SW480 (cell line): ENCODE measurements around the gene ARHGEF26.

Experiments
- DNase-seq: peaks from one replicate; pipeline ENCODE4 v3.0.0-alpha.2; 2016; ENCODE audit warnings: low spot score

Gene ARHGEF26

GRCh38 chr3:154156530-154156929 lies 35.3 kb downstream of the ARHGEF26 start:
- no peak for DNase-seq

- DNase-seq: no peak
Measured at GRCh38 chr3:154161806-154162205, 40.6 kb downstream of the ARHGEF26 start.

DNA sequence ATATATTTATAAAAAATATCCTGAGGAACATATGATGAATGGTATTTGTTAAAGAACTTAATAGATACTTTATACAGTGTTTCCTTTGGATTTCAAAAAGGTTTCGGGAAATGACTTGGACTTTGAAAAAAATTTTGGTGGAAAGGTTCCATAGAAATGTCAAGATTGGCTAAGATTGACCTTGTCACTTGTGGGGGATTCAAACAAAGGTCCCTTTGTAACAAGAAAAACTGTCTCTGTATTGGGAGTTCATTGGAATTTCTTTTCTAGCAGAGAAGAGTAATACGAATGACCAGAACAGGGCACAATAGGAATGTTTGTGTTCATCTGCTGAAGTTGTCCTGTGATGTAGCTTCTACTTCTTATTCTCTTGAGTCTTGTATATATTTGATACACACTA lies 43.2 kb downstream of the ARHGEF26 start:
- DNase-seq: no peak

DNA sequence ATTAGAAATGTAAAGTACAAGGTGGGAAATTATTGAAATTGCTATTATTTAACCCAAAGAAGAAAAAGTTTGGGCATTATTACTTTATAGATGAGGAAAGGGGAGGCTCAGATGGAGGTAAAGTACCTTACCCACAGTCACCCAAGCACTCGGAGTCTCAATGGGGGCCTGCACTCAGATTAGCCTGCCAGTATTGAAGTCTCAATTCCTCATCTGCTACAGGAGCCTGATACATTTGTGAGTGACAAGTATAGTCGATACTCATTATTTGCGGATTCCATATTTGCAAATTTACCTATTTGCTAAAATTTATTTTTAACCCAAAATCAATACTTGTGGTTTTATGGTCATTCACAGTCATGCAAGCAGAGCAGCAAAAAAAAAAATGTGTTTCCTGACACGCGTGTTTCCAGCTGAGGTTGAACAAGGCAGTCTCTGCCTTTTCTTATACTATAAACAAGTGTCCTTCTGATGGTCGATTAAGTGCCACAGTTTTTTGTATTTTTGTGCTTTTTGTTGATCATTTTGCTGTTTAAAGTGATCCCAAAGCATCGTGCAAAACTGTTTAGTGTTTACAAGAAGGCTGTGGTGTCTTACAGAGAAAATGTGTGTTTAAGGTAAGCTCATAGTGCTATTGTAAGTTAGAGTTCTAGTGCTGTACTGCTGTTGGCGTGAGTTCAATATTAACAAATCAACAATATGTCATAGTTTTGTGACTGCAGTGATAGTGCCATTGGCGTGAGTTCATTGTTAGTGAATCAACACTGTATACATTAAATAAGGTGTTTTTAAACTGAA lies 48.0 kb downstream of the ARHGEF26 start:
- DNase-seq: no peak

DNA sequence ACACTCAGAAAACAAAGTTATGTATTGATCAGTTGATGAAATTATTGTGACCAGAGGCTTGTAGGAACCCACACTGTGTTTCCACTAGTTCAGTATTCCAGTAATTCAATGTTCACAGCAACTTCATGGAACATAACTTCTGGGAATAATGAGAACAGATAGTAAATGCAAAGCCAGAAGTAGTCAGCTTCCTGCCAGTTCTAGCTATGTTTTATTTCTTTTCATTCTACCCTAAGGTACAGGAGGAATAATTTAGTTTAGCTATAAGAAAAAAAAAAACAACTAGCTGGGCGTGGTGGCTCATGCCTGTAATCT lies 48.6 kb downstream of the ARHGEF26 start:
- no peak for DNase-seq

GRCh38 chr3:154170300-154170699 lies 49.1 kb downstream of the ARHGEF26 start:
- no peak for DNase-seq

DNA sequence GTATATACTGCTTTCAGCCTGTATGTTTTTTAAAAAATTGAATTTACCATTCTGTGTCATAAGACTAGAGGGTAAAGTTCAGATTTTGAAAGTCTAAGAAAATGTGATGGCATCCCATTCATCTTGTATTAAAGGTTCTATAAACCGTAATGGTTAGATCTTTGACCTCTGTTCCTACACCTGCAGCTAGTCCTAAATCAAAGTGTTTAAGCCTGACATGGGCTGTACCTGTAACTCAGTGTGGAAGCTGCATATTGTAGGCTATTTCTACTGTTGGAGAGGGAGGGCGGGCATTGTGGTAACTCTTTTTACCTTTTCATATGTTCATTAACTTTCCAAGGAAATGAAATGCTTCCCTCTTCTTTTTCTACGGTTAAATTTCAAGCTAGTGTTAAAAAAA lies 53.9 kb downstream of the ARHGEF26 start:
- DNase-seq: no peak

DNA sequence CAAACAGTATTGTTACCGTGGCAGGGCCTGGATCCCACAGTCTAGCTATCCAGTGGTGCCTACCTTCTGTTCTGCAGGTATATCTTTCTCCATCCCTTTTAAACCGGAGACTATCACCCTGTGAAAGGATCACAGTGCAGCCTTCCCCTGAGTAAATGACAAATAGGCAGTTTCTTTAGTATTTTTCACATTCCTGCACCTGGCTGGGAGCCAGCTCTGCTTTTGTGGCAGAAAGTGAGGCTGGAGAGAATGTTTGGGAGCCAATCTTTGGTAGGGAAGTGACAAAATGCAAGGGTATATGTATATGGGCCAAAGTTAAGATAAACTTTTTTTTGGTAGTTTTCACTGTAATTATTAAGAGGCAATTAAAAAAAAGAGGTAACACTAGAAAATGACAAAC lies 54.8 kb downstream of the ARHGEF26 start:
- no peak for DNase-seq

DNA sequence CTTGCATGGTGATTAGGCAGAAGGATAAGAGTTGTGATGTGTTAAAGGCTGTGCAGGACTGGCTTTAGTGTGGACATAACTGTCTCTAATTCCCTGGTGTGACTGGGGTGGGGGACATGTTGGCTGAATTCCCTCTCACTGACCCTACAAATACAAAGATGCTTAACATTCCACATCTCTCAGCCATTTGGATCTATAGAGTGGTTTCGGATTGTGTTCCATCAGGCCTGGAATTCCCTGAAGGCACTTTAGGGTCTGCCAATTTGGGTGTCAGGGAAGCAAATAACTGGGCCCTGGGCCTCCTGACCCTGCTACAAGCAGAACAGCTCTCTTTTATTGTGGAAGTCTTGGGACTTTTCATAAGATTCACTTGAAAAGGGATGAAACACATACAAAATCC lies 56.2 kb downstream of the ARHGEF26 start:
- no peak for DNase-seq

DNA sequence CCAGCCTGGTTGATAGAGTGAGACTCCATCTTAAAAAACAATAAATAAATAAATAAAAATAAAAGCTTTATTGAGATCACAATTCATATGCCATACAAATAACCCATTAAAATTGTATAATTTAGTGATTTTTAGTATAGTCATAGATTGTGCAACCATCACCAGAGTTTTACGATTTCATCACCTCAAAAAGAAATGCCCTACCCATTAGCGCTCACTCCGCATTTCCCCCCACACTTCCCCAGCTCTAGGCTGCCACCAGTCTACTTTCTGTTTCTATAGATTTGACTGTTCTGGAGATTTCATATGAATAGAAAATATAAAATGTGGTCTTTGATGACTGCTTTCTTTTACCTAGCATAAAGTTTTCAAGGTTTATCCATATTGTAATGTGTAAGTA lies 57.0 kb downstream of the ARHGEF26 start:
- no peak for DNase-seq

DNA sequence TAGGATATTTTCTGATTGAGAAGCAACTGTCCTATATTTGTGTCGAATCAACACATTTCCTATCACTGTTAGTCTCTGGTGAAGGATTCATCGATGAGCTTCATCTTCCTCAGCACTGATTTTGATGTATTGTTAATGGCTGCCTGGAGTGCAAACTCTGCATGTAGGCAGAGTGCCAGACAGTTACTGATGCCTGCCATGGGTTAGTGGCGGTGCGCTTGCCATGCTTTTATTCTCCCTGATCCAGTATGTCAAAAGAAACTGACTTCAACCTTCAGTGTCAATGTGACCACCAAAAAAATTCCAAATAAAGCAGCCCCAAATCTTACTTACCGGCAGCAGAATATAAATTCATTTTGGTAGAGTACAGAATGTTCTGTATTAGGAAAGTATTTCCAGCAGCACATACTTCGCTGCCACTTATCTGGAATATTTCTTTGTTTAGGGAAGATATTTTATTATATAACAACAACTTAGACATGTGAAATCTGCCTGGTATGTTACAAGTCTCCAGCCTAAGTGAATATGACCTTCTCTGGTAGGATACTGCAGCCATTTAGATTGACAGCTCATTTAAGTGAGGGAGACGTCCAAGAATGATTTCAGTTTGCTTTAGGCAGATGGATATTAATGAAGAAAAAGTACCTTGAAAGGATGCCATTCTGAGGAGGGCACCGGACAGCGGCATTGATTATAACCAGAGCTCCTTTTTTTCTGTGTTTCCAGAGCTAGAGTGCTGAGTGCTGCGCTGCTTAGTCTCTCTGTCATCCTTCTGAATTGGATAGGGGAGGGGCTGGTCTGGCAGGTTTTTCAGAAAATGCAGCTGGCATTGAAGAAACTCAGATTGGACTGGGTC lies 59.9 kb downstream of the ARHGEF26 start:
- DNase-seq: no peak

GRCh38 chr3:154182322-154182922 lies 61.2 kb downstream of the ARHGEF26 start:
- DNase-seq: no peak

DNA sequence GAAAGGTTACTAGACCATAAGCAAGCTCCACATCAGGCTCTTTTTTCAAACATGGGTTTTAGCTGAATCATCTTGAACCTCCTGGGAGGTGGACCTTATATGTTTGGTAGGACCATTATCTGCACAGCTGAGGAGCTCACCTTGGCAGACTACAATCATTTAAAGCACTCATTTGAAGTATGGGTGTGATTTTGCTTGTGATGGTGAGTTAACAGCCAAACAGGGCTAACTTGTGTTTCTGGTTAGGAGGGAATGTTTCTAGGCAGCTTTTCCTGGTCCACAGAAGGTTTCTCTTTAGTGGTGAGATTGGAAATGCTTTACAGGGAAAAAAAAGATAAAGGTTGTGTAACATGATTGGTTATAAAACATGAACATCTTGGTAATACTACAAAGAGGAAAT lies 61.8 kb downstream of the ARHGEF26 start:
- no peak for DNase-seq

DNA sequence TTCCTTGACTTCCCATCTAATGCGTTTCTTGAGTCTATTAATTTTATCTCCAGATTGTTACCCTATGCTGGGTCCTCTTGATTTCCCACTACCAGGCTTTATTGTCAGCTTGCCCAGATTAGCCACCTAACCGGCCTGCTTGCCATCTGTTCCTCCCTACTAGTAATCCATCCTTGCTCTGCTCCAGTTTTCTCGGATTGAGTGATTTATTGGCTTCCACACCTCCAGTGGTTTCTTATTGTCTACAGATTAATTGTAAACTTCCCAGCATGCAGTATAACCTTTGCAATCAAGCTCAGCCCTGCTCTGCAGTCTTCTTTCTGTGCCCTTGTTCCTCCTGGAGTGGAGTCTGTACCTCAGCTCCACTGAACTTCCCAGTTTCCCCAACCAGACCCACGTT lies 63.4 kb downstream of the ARHGEF26 start:
- no peak for DNase-seq

DNA sequence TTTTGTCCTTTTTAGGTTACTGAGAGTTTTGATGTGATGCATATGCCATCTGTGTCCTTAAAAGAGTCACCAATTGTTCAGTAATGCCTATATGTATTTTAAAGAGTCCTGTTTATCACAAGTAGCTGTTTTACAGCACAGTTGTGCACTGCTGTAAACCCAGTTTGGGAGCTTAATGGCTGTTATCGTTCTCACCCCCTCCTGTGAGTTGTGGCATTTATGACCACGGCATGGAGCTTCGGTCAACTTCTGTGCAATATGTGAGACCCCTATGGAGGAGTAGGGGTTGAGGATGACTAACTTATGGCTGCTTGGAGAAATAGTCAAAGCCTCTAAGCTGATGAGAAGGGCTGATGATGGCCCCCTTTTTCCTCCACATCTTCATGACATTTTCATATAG lies 67.2 kb downstream of the ARHGEF26 start:
- no peak for DNase-seq

- DNase-seq: no peak
Measured at GRCh38 chr3:154188846-154189245, 67.7 kb downstream of the ARHGEF26 start.

DNA sequence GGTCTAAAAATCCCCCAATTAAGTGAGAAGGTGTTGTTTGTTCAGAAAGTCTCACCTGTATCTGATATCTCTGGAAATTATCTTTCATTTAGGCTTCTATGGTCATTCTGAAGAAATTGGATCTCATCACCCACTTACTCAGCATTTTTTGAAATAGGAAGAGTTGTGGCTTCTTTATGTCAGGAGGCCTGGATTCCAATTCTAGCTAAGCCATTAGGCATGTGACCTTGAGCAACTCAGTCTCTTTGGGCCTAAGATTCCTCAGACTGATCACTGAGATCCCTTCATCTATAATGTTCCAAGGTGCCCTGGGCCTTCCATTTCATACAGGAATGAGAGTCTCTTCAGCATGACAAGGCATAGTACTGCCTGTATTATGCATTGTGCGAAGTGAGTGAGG lies 70.3 kb downstream of the ARHGEF26 start:
- no peak for DNase-seq

DNA sequence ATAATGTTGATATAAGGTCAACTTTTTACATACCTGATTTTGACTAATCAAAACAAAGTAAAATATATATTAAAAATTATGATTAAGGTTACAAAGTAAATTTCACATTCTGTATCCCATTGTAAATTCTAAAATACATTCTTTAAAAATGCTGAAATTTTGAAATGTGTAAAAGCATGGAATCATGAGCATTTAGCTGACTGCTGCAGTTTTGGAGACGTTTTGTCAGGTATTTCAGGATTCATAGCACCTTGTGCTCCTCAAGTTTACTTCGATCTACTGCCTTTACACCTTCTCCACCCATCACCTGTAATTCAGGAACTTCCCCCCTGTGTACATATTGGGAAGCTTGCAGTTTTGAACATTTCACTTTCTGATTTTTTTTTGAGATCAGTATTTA lies 71.0 kb downstream of the ARHGEF26 start:
- DNase-seq: no peak

DNA sequence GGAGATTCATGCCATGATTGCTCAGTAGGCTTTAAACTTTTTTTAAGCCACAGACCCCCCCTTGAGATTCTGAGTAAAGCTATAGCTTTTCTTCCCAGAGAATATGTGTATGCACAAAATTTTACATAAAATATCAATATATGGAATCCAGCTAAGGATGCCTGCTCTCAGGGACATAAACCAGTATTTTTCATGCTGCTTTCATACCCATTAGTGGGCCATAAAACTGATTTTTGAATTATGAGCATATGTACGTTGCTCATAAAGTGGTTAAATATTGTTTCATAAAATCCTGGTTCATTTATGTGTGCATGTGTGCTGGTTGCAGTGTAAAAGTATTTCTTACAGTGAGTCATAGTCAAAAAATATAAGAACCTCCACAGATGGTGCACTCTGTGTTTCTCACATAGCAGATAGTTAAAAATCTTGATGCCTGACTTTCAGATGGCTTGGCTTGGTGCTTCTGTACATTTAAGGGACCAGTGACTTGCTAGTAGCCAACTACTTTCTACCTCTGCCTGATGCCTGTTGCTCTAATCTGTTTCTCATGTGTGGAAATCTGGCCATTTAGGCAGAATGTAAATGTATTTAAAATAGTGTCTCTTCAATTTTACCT lies 71.9 kb downstream of the ARHGEF26 start:
- no peak for DNase-seq

DNA sequence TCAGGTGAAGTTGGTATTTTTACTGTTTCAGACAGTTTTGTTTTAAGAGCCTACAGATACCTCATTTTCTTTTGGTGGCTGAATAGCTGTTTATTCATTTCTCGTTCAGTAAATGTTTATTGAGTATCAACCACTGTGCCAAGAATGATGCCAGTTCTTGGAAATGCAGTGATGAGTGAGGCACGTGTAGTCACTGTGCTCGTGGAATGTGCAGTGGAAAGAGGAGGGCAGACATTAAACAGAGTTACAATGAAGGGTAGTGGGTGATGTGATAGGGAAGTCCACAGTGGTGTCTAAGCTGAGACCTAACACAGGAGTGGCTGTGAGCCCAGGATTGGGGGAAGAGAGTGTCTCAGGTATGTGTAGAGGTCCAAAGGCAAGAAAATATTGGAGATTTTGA lies 73.7 kb downstream of the ARHGEF26 start:
- DNase-seq: no peak

DNA sequence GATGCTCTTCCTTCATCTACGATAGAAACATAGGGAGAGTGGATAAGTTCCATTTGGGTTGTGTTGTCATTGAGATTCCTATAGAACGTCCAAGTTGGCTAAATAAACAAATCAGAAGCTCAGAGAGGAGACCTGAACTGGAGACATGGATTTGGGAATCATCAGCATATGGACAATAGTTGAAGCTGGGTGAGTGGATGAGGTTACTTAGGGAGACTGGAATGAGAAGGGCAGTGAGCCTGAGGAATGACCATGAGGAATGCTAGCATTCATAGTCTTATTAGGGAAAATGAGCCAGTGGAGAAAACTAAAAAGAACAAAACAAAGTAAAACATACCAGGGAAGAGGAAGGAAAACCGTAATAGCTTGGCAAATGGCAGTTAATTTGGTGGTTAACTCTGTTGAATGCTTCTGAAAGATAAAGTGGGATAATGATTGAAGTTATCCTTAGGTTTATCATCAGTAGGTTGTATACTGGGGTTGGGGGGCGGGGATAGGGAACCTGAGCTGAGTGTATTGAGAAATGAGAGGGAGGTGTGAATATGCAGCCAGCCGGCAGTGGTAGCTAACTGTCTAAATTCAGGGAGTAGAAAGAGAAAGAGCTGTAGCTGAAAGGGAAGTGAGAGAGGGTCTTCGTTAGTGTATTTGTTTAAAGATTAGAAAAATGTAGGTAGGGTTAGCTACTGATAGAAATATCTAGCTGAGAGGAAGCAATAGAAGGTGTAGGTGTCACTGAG lies 74.6 kb downstream of the ARHGEF26 start:
- no peak for DNase-seq

- DNase-seq: no peak
Measured at GRCh38 chr3:154197751-154198150, 76.6 kb downstream of the ARHGEF26 start.
